H9 (cell line): ENCODE data around the gene PHKG1. TPM values are rescaled to one million over a fixed set of nuclear protein-coding genes. Genes with fewer than 3 reads are reported as not detected.
"Not testable (repeated sequence)": the region's sequence is repeated elsewhere in the genome, so short reads cannot be mapped to it uniquely, and the experiment has no call there.

Experiments used
- DNase-seq: peaks from one replicate; pipeline ENCODE4 v3.0.0-alpha.2; 2017
- H2AFZ ChIP-seq: one replicate; pipeline ENCODE4 v1.6.1; 2013; ENCODE audit warnings: mild to moderate bottlenecking, low read length, control low read depth, moderate library complexity
- H2AK5ac ChIP-seq: 2 replicates; pipeline ENCODE4 v1.6.1; 2013; ENCODE audit warnings: low read length, control low read depth, mixed read lengths; ENCODE audit not compliant: insufficient read length
- H2BK120ac ChIP-seq: one replicate; pipeline ENCODE4 v1.6.1; 2013; ENCODE audit warnings: low read depth, mild to moderate bottlenecking, low read length, control low read depth, inconsistent platforms; ENCODE audit not compliant: poor library complexity, severe bottlenecking
- H2BK12ac ChIP-seq: 2 replicates; pipeline ENCODE4 v1.6.1; 2013; ENCODE audit warnings: low read length, control low read depth, mixed read lengths, low read depth; ENCODE audit not compliant: insufficient read length
- H2BK15ac ChIP-seq: 2 replicates; pipeline ENCODE4 v1.6.1; 2013; ENCODE audit warnings: low read depth, low read length, control low read depth
- H2BK20ac ChIP-seq: one replicate; pipeline ENCODE4 v1.6.1; 2013; ENCODE audit warnings: low read depth, mild to moderate bottlenecking, low read length, control low read depth, inconsistent platforms; ENCODE audit not compliant: poor library complexity, severe bottlenecking
- H2BK5ac ChIP-seq: 2 replicates; pipeline ENCODE4 v1.6.1; 2013; ENCODE audit warnings: low read length, control low read depth, mixed read lengths; ENCODE audit not compliant: insufficient read length
- H3K14ac ChIP-seq: 2 replicates; pipeline ENCODE4 v1.6.1; 2013; ENCODE audit warnings: low read length, control low read depth; ENCODE audit not compliant: insufficient read depth
- H3K18ac ChIP-seq: 2 replicates; pipeline ENCODE4 v1.6.1; 2013; ENCODE audit warnings: low read depth, mild to moderate bottlenecking, mixed read lengths, low read length, control low read depth; ENCODE audit not compliant: insufficient read length
- H3K23ac ChIP-seq: 2 replicates; pipeline ENCODE4 v1.6.1; 2013; ENCODE audit warnings: low read length, control low read depth, mixed read lengths, low read depth; ENCODE audit not compliant: insufficient read length
- H3K23me2 ChIP-seq: 2 replicates; pipeline ENCODE4 v1.6.1; 2013; ENCODE audit warnings: low read depth, mild to moderate bottlenecking, mixed read lengths, low read length, control low read depth; ENCODE audit not compliant: insufficient read length, poor library complexity, severe bottlenecking
- H3K27ac ChIP-seq: 2 replicates; pipeline ENCODE4 v1.5.1; 2013; ENCODE audit warnings: low read length, control low read depth, mixed read lengths, low read depth; ENCODE audit not compliant: insufficient read length
- H3K27me3 ChIP-seq: 2 replicates; pipeline ENCODE4 v1.6.1; 2013; ENCODE audit warnings: low read length, control low read depth, inconsistent platforms; ENCODE audit not compliant: insufficient read depth
- H3K4ac ChIP-seq: 2 replicates; pipeline ENCODE4 v1.6.1; 2013; ENCODE audit warnings: low read depth, mild to moderate bottlenecking, control low read depth, inconsistent platforms, low read length, moderate library complexity
- H3K4me1 ChIP-seq: 2 replicates; pipeline ENCODE4 v1.6.1; 2013; ENCODE audit warnings: low read length, control low read depth, inconsistent platforms; ENCODE audit not compliant: insufficient read depth
- H3K4me2 ChIP-seq: 2 replicates; pipeline ENCODE4 v1.6.1; 2013; ENCODE audit warnings: low read length, control low read depth, mixed read lengths; ENCODE audit not compliant: insufficient read length, insufficient read depth
- H3K56ac ChIP-seq: 2 replicates; pipeline ENCODE4 v1.6.1; 2013; ENCODE audit warnings: low read depth, mild to moderate bottlenecking, mixed read lengths, low read length, control low read depth; ENCODE audit not compliant: insufficient read length
- H3K79me1 ChIP-seq: 2 replicates; pipeline ENCODE4 v1.6.1; 2013; ENCODE audit warnings: low read depth, mild to moderate bottlenecking, moderate library complexity, low read length, control low read depth, inconsistent platforms; ENCODE audit not compliant: insufficient read depth, poor library complexity, severe bottlenecking
- H3K79me2 ChIP-seq: 2 replicates; pipeline ENCODE4 v1.6.1; 2013; ENCODE audit warnings: low read length, control low read depth, inconsistent platforms; ENCODE audit not compliant: insufficient read depth
- H3K9ac ChIP-seq: 2 replicates; pipeline ENCODE4 v1.6.1; 2013; ENCODE audit warnings: low read length, control low read depth, mixed read lengths; ENCODE audit not compliant: insufficient read length; ENCODE audit errors: extremely low read depth
- H3K9me3 ChIP-seq: one replicate; pipeline ENCODE4 v1.6.1; 2013; ENCODE audit warnings: low read depth, low read length, inconsistent platforms; ENCODE audit not compliant: control insufficient read depth
- H3T11ph ChIP-seq: one replicate; pipeline ENCODE4 v1.6.1; 2013; ENCODE audit warnings: mild to moderate bottlenecking, low read length, control low read depth, inconsistent platforms
- H4K20me1 ChIP-seq: one replicate; pipeline ENCODE4 v1.6.1; 2013; ENCODE audit not compliant: control insufficient read depth, insufficient read length, insufficient read depth
- H4K5ac ChIP-seq: 2 replicates; pipeline ENCODE4 v1.6.1; 2013; ENCODE audit warnings: low read depth, mild to moderate bottlenecking, mixed read lengths, low read length, control low read depth; ENCODE audit not compliant: insufficient read length
- H4K8ac ChIP-seq: replicated peaks from 2 replicates; pipeline ENCODE4 v1.6.1; 2013; ENCODE audit warnings: low read length, control low read depth, mixed read lengths, low read depth; ENCODE audit not compliant: insufficient read length
- H4K91ac ChIP-seq: 2 replicates; pipeline ENCODE4 v1.6.1; 2013; ENCODE audit warnings: low read depth, mild to moderate bottlenecking, moderate library complexity, mixed read lengths, low read length, control low read depth; ENCODE audit not compliant: insufficient read length
- H3K27ac Mint-ChIP-seq, 3 experiments: 2 replicates in 2 of 3; 3 replicates in 1 of 3; pipeline ENCODE4 v1.8.0; 2020 to 2021; ENCODE audit warnings: mixed read lengths in 3 of 3, mild to moderate bottlenecking in 1 of 3, moderate library complexity in 1 of 3
- H3K27me3 Mint-ChIP-seq: 2 replicates; pipeline ENCODE4 v1.8.0; 2021; ENCODE audit warnings: low read depth, mild to moderate bottlenecking, moderate library complexity, mixed read lengths
- H3K36me3 Mint-ChIP-seq, 3 experiments: 2 replicates in 2 of 3; 3 replicates in 1 of 3; pipeline ENCODE4 v1.8.0; 2020 to 2021; ENCODE audit warnings: low read depth in 3 of 3, mixed read lengths in 3 of 3; ENCODE audit not compliant: insufficient read depth in 1 of 3
- H3K4me1 Mint-ChIP-seq, 2 experiments: 2 replicates each; pipeline ENCODE4 v1.8.0; 2020; ENCODE audit warnings: mixed read lengths in 2 of 2
- H3K4me3 Mint-ChIP-seq, 2 experiments: 2 replicates in 1 of 2; 3 replicates in 1 of 2; pipeline ENCODE4 v1.8.0; 2020 to 2021; ENCODE audit warnings: mild to moderate bottlenecking in 2 of 2, mixed read lengths in 2 of 2, moderate library complexity in 1 of 2
- H3K9me3 Mint-ChIP-seq, 2 experiments: 2 replicates in 1 of 2; 3 replicates in 1 of 2; pipeline ENCODE4 v1.8.0; 2020; ENCODE audit warnings: mild to moderate bottlenecking in 2 of 2, mixed read lengths in 2 of 2, moderate library complexity in 1 of 2
- whole genome bisulfite sequencing: extraction: QIAGEN DNeasy Blood & Tissue Kit; methylation state at CpG from one replicate; pipeline ENCODE4 v1.1.7; 2013; ENCODE audit warnings: missing lambda C conversion rate, low lambda C conversion rate, mixed read lengths; ENCODE audit not compliant: insufficient read length; ENCODE audit errors: extremely low coverage; 5-methylcytosine and 5-hydroxymethylcytosine counted together
- total RNA-seq: library from RNA; stranded (reverse); gene quantifications from 2 replicates; pipeline ENCODE4 v1.2.1, GENCODE V29; 2021
- TF ChIP-seq, protein P1 (sequence below): fragments of 200-600 bp; sonication (generic); conservative IDR thresholded peaks from 3 replicates; pipeline ENCODE4 v1.8.0; 2021; ENCODE audit warnings: antibody characterized with exemption, mild to moderate bottlenecking

The PHKG1 gene
- total RNA-seq, 1 experiment from 2014 or later = 0.42 TPM

DNA sequence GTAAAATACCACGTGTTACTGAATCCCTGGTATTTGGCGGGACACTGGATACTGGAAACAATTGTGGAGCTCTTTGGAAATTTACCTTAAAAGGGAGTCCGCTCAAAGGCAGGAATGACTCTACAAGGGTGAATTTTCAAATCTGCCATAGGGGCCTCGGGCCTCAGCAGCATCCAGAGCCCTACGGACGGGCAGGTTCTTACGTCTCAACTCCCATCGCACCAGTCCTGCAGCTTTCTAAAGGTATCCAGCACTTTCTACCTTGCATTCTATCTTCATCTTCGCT is 41.8 kb downstream of the PHKG1 start:
- no peaks in the 10 kb centered on the region; the same call in 1 of the 2 replicates for H3K4me1 ChIP-seq
- Mint-ChIP-seq H3K4me3 (peak overlapping the region; percentile 94 to 98), H3K36me3 (peaks cover 36 to 41% (median 39%) of the 10 kb centered on the region in 3 experiments), H3K4me1 (peaks cover 7 to 26% of the 10 kb centered on the region in 2 experiments), H3K27ac (peak overlapping the region; percentile 98 to 99 (median 99)), H3K9me3 (no peaks in the 10 kb centered on the region), H3K27me3 (no peaks in the 10 kb centered on the region)
- H2BK5ac ChIP-seq = peak overlapping the region; percentile 11
- no peak overlapping the region for H4K91ac ChIP-seq
- peaks cover 5% of the 10 kb centered on the region for H3K23me2 ChIP-seq
- WGBS = no CpG with 5 or more reads among the region's 9 CpGs
- H4K20me1 ChIP-seq = no peaks in the 10 kb centered on the region
- TF ChIP-seq, protein P1, sequence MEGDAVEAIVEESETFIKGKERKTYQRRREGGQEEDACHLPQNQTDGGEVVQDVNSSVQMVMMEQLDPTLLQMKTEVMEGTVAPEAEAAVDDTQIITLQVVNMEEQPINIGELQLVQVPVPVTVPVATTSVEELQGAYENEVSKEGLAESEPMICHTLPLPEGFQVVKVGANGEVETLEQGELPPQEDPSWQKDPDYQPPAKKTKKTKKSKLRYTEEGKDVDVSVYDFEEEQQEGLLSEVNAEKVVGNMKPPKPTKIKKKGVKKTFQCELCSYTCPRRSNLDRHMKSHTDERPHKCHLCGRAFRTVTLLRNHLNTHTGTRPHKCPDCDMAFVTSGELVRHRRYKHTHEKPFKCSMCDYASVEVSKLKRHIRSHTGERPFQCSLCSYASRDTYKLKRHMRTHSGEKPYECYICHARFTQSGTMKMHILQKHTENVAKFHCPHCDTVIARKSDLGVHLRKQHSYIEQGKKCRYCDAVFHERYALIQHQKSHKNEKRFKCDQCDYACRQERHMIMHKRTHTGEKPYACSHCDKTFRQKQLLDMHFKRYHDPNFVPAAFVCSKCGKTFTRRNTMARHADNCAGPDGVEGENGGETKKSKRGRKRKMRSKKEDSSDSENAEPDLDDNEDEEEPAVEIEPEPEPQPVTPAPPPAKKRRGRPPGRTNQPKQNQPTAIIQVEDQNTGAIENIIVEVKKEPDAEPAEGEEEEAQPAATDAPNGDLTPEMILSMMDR = no peak
- peaks cover 5% of the 10 kb centered on the region for H3K79me1 ChIP-seq
- H2AFZ ChIP-seq = no peak overlapping the region
- H4K8ac ChIP-seq = no peak overlapping the region
- no peaks in the 10 kb centered on the region for H3K27me3 ChIP-seq
- H3K4ac ChIP-seq = no peak overlapping the region; the same call in 1 of the 2 replicates
- H3K9me3 ChIP-seq = no peaks in the 10 kb centered on the region
- DNase-seq = no peak
- peak overlapping the region; percentile 95 for H3K9ac ChIP-seq
- no peak overlapping the region for H3T11ph ChIP-seq
- peak overlapping the region; percentile 67 for H3K18ac ChIP-seq
- H3K79me2 ChIP-seq = peaks cover 15% of the 10 kb centered on the region; the same call in 1 of the 2 replicates
- H4K5ac ChIP-seq = peak overlapping the region; percentile 35
- no peak overlapping the region for H3K23ac ChIP-seq
- peak overlapping the region; percentile 42 for H3K27ac ChIP-seq
- H3K56ac ChIP-seq = no peak overlapping the region
- H2BK12ac ChIP-seq = no peak overlapping the region
- H2BK20ac ChIP-seq = no peak overlapping the region
- no peak overlapping the region for H2AK5ac ChIP-seq
- peak overlapping the region; percentile 44 for H3K4me2 ChIP-seq
- no peak overlapping the region for H2BK120ac ChIP-seq
- H2BK15ac ChIP-seq = no peak overlapping the region
- H3K14ac ChIP-seq = peak overlapping the region; percentile 80; the same call in 1 of the 2 replicates

DNA sequence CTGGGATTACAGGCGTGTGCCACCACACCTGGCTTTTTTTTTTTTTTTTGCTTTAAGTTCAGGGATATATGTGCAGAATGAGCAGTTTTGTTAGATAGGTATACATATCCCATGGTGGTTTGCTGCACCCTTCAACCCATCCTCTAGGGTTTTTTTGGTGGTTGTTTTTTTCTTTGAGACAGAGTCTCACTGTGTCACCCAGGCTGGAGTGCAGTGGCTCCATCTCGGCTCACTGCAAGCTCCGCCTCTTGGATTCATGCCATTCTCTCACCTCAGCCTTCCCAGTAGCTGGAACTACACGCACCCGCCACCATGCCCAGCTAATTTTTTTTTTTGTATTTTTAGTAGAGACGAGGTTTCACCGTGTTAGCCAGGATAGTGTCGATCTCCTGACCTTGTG is 44.0 kb downstream of the PHKG1 start:
- H3K4me2 ChIP-seq, H2BK5ac ChIP-seq, H4K5ac ChIP-seq, H2AK5ac ChIP-seq, H3K23ac ChIP-seq, H4K91ac ChIP-seq, H3K4me1 ChIP-seq, H3K9me3 Mint-ChIP-seq, H3K27ac ChIP-seq, H3K79me1 ChIP-seq, H3K23me2 ChIP-seq, H3K9me3 ChIP-seq, H2BK12ac ChIP-seq, H3K4ac ChIP-seq, H3K18ac ChIP-seq, H2BK15ac ChIP-seq, H2BK120ac ChIP-seq, H3K9ac ChIP-seq, H2AFZ ChIP-seq, H4K8ac ChIP-seq, H3T11ph ChIP-seq, H3K56ac ChIP-seq, H4K20me1 ChIP-seq, H3K27me3 ChIP-seq, H3K14ac ChIP-seq, H3K27me3 Mint-ChIP-seq, H2BK20ac ChIP-seq: not testable (repeated sequence)
- no CpG with 5 or more reads among the region's 8 CpGs for WGBS
- H3K4me1 Mint-ChIP-seq = peaks cover under 1 to 24% of the 10 kb centered on the region in 2 experiments
- H3K27ac Mint-ChIP-seq = peak overlapping the region; percentile 25 to 68 (median 65); a peak in 3 of 7 replicates
- H3K79me2 ChIP-seq = peaks cover 15% of the 10 kb centered on the region; the same call in 1 of the 2 replicates
- peak overlapping the region in 1 of 2 experiments; percentile 62; a peak in 3 of 5 replicates for H3K4me3 Mint-ChIP-seq
- H3K36me3 Mint-ChIP-seq = peaks cover 19 to 23% (median 23%) of the 10 kb centered on the region in 3 experiments
- DNase-seq = peak; percentile 31
